CD4-positive, CD25-positive, alpha-beta regulatory T cell (primary cell): ENCODE results near the gene IDH3B. TPM values are rescaled to one million over a fixed set of nuclear protein-coding genes. Genes with fewer than 3 reads are reported as not detected.

Experiments used
- ATAC-seq, 2 donors: fragments of 150-1000 bp; cut with Tn5 transposase; one replicate each; pipeline ENCODE4 v1.10.0; 2021; ENCODE audit warnings: low read depth in 2 of 2, moderate number of reproducible peaks in 2 of 2, moderate library complexity in 1 of 2
- DNase-seq, 3 donors: peaks; one replicate each; pipeline versions ENCODE4 v3.0.0 to v3.0.0-alpha.2; 2012 to 2022; ENCODE audit warnings: mixed read lengths in 1 of 3
- H3K27ac ChIP-seq: one replicate; pipeline ENCODE4 v1.7.0; 2013; ENCODE audit warnings: mild to moderate bottlenecking, low read length; ENCODE audit not compliant: insufficient read depth, poor library complexity, severe bottlenecking
- H3K27me3 ChIP-seq: one replicate; pipeline ENCODE4 v1.7.0; 2013; ENCODE audit warnings: low read length; ENCODE audit not compliant: control insufficient read depth, insufficient read depth
- H3K36me3 ChIP-seq: one replicate; pipeline ENCODE4 v1.7.0; 2013; ENCODE audit warnings: mild to moderate bottlenecking, low read length, moderate library complexity; ENCODE audit not compliant: control insufficient read depth, insufficient read depth
- H3K4me1 ChIP-seq: 2 replicates; pipeline ENCODE4 v1.7.0; 2013; ENCODE audit warnings: mild to moderate bottlenecking, low read length; ENCODE audit not compliant: insufficient read depth, control insufficient read depth, poor library complexity, severe bottlenecking
- H3K4me3 ChIP-seq: one replicate; pipeline ENCODE4 v1.7.0; 2013; ENCODE audit warnings: low read depth, mild to moderate bottlenecking, low read length, moderate library complexity
- H3K9me3 ChIP-seq, 2 experiments: 1 replicate in 1 of 2; 2 replicates in 1 of 2; pipeline ENCODE4 v1.7.0; 2013; ENCODE audit warnings: low read length in 2 of 2, mild to moderate bottlenecking in 1 of 2, moderate library complexity in 1 of 2; ENCODE audit not compliant: control insufficient read depth in 2 of 2
- H3K27ac Mint-ChIP-seq, 3 donors: one replicate each; pipeline ENCODE4 v1.8.0; 2020 to 2022; ENCODE audit warnings: mild to moderate bottlenecking in 3 of 3, mixed read lengths in 3 of 3, moderate library complexity in 2 of 3
- H3K27me3 Mint-ChIP-seq: one replicate; pipeline ENCODE4 v1.8.0; 2022; ENCODE audit warnings: mild to moderate bottlenecking, mixed read lengths
- H3K36me3 Mint-ChIP-seq: one replicate; pipeline ENCODE4 v1.8.0; 2020; ENCODE audit warnings: mixed read lengths
- H3K4me1 Mint-ChIP-seq, 4 donors: one replicate each; pipeline ENCODE4 v1.8.0; 2020 to 2022; ENCODE audit warnings: mixed read lengths in 4 of 4, mild to moderate bottlenecking in 1 of 4
- H3K4me3 Mint-ChIP-seq, 4 donors: one replicate each; pipeline ENCODE4 v1.8.0; 2020 to 2022; ENCODE audit warnings: mild to moderate bottlenecking in 4 of 4, mixed read lengths in 4 of 4, moderate library complexity in 3 of 4
- H3K9me3 Mint-ChIP-seq, 7 donors: one replicate each; pipeline ENCODE4 v1.8.0; 2020 to 2022; ENCODE audit warnings: mixed read lengths in 7 of 7, mild to moderate bottlenecking in 3 of 7, moderate library complexity in 2 of 7
- polyA plus RNA-seq, 4 donors: library from polyadenylated mRNA; unstranded; fragments of 300-500 nt; fragmentation: Illumina TruSeq; gene quantifications; one replicate each; pipeline ENCODE4 v1.2.3, GENCODE V29; 2021
- total RNA-seq: library from RNA; stranded (reverse); gene quantifications from one replicate; pipeline ENCODE4 v1.2.3, GENCODE V29; 2022

IDH3B gene
- total and polyA plus RNA-seq, 5 donors from 2014 or later, result 106 to 117 (median 111) TPM

GRCh38 chr20:2618815-2619214, 45.2 kb downstream of the IDH3B start:
- Histone ChIP-seq H3K27ac (no peak overlapping the region), H3K27me3 (peaks cover 15% of the 10 kb centered on the region), H3K4me3 (no peak overlapping the region), H3K4me1 (no peaks in the 10 kb centered on the region), H3K9me3 (no peaks in the 10 kb centered on the region), H3K36me3 (no peaks in the 10 kb centered on the region)
- H3K27me3 Mint-ChIP-seq, result peaks cover 61% of the 10 kb centered on the region
- peaks cover 0 to 5% (median 0%) of the 10 kb centered on the region in 7 donors for H3K9me3 Mint-ChIP-seq
- no peak overlapping the region for H3K4me3 Mint-ChIP-seq
- DNase-seq (no peak), ATAC-seq (no peak)
- no peak overlapping the region for H3K27ac Mint-ChIP-seq
- H3K36me3 Mint-ChIP-seq, result no peaks in the 10 kb centered on the region
- H3K4me1 Mint-ChIP-seq, result no peaks in the 10 kb centered on the region

GRCh38 chr20:2617099-2617714, 46.8 kb downstream of the IDH3B start:
- Histone ChIP-seq H3K4me3 (no peak overlapping the region), H3K9me3 (no peaks in the 10 kb centered on the region), H3K27ac (no peak overlapping the region), H3K4me1 (no peaks in the 10 kb centered on the region), H3K36me3 (no peaks in the 10 kb centered on the region), H3K27me3 (peaks cover 15% of the 10 kb centered on the region)
- ATAC-seq, result no peak
- DNase-seq, result no peak
- H3K27me3 Mint-ChIP-seq, result peaks cover 60% of the 10 kb centered on the region
- no peaks in the 10 kb centered on the region for H3K36me3 Mint-ChIP-seq
- no peak overlapping the region for H3K27ac Mint-ChIP-seq
- H3K4me3 Mint-ChIP-seq, result no peak overlapping the region
- H3K9me3 Mint-ChIP-seq, result peaks cover 0 to 3% (median 0%) of the 10 kb centered on the region in 7 donors
- H3K4me1 Mint-ChIP-seq, result no peaks in the 10 kb centered on the region

GRCh38 chr20:2616634-2617033, 47.4 kb downstream of the IDH3B start:
- Mint-ChIP-seq H3K4me3 (no peak overlapping the region), H3K27me3 (peaks cover 61% of the 10 kb centered on the region), H3K4me1 (no peaks in the 10 kb centered on the region), H3K9me3 (peaks cover 0 to 5% (median 0%) of the 10 kb centered on the region in 7 donors), H3K27ac (no peak overlapping the region), H3K36me3 (no peaks in the 10 kb centered on the region)
- Histone ChIP-seq H3K9me3 (no peaks in the 10 kb centered on the region), H3K27me3 (peaks cover 15% of the 10 kb centered on the region), H3K4me3 (no peak overlapping the region), H3K4me1 (no peaks in the 10 kb centered on the region), H3K36me3 (no peaks in the 10 kb centered on the region), H3K27ac (no peak overlapping the region)
- DNase-seq, result no peak
- ATAC-seq, result no peak

- Mint-ChIP-seq H3K36me3 (peaks cover 4% of the 10 kb centered on the region), H3K4me3 (no peak overlapping the region), H3K27ac (no peak overlapping the region), H3K27me3 (peaks cover 43% of the 10 kb centered on the region), H3K4me1 (no peaks in the 10 kb centered on the region), H3K9me3 (peaks cover 0 to 12% (median 5%) of the 10 kb centered on the region in 7 donors)
- no peak overlapping the region for H3K27ac ChIP-seq
- H3K27me3 ChIP-seq, result peaks cover 4% of the 10 kb centered on the region
- H3K4me1 ChIP-seq, result no peaks in the 10 kb centered on the region
- H3K36me3 ChIP-seq, result no peaks in the 10 kb centered on the region
- DNase-seq (no peak), ATAC-seq (no peak)
- H3K4me3 ChIP-seq, result no peak overlapping the region
- peaks cover 4 to 5% of the 10 kb centered on the region in 2 experiments for H3K9me3 ChIP-seq
Measured at GRCh38 chr20:2612073-2612472, 51.9 kb downstream of the IDH3B start.

- H3K4me3 Mint-ChIP-seq, result no peak overlapping the region
- Histone ChIP-seq H3K27ac (no peak overlapping the region), H3K9me3 (peaks cover 7 to 10% of the 10 kb centered on the region in 2 experiments), H3K36me3 (no peaks in the 10 kb centered on the region), H3K27me3 (peaks cover 4% of the 10 kb centered on the region), H3K4me1 (no peaks in the 10 kb centered on the region), H3K4me3 (no peak overlapping the region)
- H3K9me3 Mint-ChIP-seq, result peaks cover 0 to 13% (median 5%) of the 10 kb centered on the region in 7 donors
- H3K4me1 Mint-ChIP-seq, result no peaks in the 10 kb centered on the region
- ATAC-seq (no peak), DNase-seq (no peak)
- peaks cover 40% of the 10 kb centered on the region for H3K27me3 Mint-ChIP-seq
- peaks cover 4% of the 10 kb centered on the region for H3K36me3 Mint-ChIP-seq
- no peak overlapping the region for H3K27ac Mint-ChIP-seq
Measured at GRCh38 chr20:2610941-2611720, 52.9 kb downstream of the IDH3B start.

- no peaks in the 10 kb centered on the region for H3K4me1 Mint-ChIP-seq
- peaks cover 32% of the 10 kb centered on the region for H3K27me3 Mint-ChIP-seq
- no peak overlapping the region for H3K27ac Mint-ChIP-seq
Measured at GRCh38 chr20:2610326-2610725, 53.7 kb downstream of the IDH3B start.

More at GRCh38 chr20:2610326-2610725, 53.7 kb downstream of the IDH3B start:
- ATAC-seq (no peak), DNase-seq (no peak)
- Histone ChIP-seq H3K9me3 (peaks cover 7 to 10% of the 10 kb centered on the region in 2 experiments), H3K4me3 (no peak overlapping the region), H3K36me3 (no peaks in the 10 kb centered on the region), H3K4me1 (no peaks in the 10 kb centered on the region), H3K27ac (no peak overlapping the region), H3K27me3 (peaks cover 4% of the 10 kb centered on the region)
- Mint-ChIP-seq H3K4me3 (no peak overlapping the region), H3K36me3 (peaks cover 4% of the 10 kb centered on the region), H3K9me3 (peaks cover 1 to 13% (median 5%) of the 10 kb centered on the region in 7 donors)
